Endometrium (tissue), 2 donors: ENCODE data around the gene IER3.

Experiments
- FAIRE-seq: peaks from 2 replicates; lab custom pipeline; 2012; peaks lifted over from hg19 to GRCh38; lab: Jason Lieb, UNC
- donor health status: control.
- donor health status: control.

Gene IER3

DNA sequence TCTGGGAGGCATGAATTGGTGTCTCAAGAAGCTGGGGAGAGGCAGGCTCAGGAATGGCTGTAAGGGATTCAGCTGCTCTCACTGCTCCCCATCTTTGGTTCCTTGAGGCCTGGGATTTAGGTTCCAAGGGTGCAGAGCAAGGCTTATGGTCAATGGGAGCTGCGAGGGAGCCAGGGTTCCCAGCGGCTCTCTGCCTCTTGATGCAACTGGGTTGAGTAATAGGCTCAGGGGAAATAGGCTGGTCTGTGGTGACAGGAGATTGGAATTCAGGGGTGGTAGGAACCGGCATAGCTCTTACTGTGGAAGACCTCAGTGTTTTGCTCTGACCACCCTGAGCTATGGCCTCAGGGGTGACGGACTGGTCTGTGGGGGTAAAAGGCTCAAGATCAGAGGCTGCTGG lies 40.5 kb downstream of the IER3 start:
- FAIRE-seq = no peak

DNA sequence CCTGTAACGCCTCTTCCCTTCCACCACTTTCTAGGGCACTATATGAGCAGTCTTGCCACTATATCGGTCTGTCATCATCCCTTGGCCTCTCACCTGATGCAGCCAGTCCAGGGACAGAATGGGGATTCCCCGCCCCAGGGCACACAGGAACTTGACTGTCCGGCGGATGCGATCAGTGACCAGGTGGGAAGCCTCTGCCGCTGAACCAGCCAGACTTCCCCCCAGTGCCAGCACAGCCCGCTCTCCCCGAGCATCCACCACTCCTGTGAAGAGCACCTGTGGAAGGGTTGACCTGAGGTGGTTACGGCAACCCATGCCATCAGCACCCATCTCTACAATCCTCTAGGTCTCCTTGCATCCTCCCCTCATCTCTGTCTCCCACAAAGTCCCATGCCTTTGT lies 41.3 kb downstream of the IER3 start:
- FAIRE-seq = no peak

DNA sequence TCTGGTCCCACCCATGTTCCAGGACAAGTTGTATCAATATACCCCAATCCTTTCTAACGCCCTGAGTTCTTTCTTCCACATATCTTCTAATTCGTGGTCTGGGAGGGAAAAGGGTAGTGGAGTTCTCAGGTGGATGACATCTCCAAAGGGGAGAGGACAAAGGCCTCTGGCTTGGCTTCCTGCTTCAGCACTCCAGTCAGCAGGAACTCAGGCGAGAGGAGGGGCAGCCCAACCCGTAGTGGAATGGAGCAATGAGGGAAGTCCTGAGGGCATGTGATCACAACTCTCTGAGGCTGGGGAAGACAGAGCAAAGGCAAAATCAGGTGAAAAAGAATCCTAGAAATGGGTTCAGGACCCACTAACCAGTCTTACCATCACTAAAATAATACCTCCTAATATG lies 44.0 kb downstream of the IER3 start:
- FAIRE-seq = no peak

DNA sequence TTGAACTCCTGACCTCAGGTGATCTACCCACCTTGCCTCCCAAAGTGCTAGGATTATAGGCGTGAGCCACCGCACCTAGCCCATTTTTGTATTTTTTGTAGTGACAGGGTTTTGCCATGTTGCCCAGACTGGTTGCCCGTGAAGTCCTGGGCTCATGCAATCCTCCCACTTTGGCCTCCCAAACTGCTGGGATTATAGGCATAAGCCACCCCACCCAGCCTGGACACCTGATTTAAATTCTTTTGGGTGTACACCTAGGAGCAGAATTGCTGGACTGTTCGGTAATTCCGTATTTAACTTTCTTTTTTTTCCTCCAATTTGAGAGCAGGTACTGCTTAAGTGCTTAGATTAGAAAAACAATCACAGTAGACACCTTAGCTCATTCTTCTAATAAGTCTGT lies 47.9 kb downstream of the IER3 start:
- FAIRE-seq = no peak
